Pancreas (tissue), 10 donors: ENCODE data around the gene ELAVL2. TPM values are rescaled to one million over a fixed set of nuclear protein-coding genes. Genes with fewer than 3 reads are reported as not detected.

Experiments used
- ATAC-seq, 4 donors: fragments of 200-7000 bp; cut with Tn5 transposase; one replicate each; pipeline versions ENCODE4 v1.8.0 to v1.9.1; 2020; ENCODE audit warnings: mild to moderate bottlenecking in 4 of 4, moderate library complexity in 4 of 4
- DNase-seq, 6 donors: peaks; one replicate each; pipeline ENCODE4 v3.0.0-alpha.2; 2020
- FAIRE-seq: peaks from 2 replicates; lab custom pipeline; 2012; peaks lifted over from hg19 to GRCh38; lab: Jason Lieb, UNC
- H3K27ac ChIP-seq, 4 donors: fragments of 200-600 bp; sonication (generic); 1 replicate in 3 of 4; 2 replicates in 1 of 4; pipeline versions ENCODE4 v1.5.0 to v1.8.0; 2020
- H3K27me3 ChIP-seq, 4 donors: fragments of 200-600 bp; one replicate each; pipeline ENCODE4 v1.8.0; 2021
- H3K36me3 ChIP-seq, 3 donors: fragments of 200-600 bp; sonication (generic) in 1 of 3; one replicate each; pipeline versions ENCODE4 v1.5.0 to v1.8.0; 2020 to 2021
- H3K4me1 ChIP-seq, 3 donors: fragments of 200-600 bp; one replicate each; pipeline ENCODE4 v1.8.0; 2021
- H3K4me3 ChIP-seq, 4 donors: fragments of 200-600 bp; sonication (generic) in 2 of 4; one replicate each; pipeline versions ENCODE4 v1.5.0 to v1.8.0; 2020 to 2021
- H3K9me3 ChIP-seq, 4 donors: fragments of 200-600 bp; one replicate each; pipeline ENCODE4 v1.8.0; 2021
- CTCF ChIP-seq, 4 donors: fragments of 200-600 bp; sonication (generic) in 3 of 4; IDR thresholded peaks; one replicate each; pipeline versions ENCODE4 v1.5.0 to v1.8.0; 2021; ENCODE audit warnings: antibody characterized with exemption in 4 of 4
- WGBS, 2 donors: extraction: QIAGEN DNeasy Blood & Tissue Kit; methylation state at CpG; one replicate each; pipeline ENCODE4 v1.1.7; 2013; 5-methylcytosine and 5-hydroxymethylcytosine counted together
- intact Hi-C, 3 donors: fragments of 100-400 bp; cut with DNase I; formaldehyde crosslinking; loops; one replicate each; pipeline versions ENCODE4 v1.11.1 to v1.14.2; 2022
- polyA plus RNA-seq, 2 donors: library from polyadenylated mRNA; stranded (reverse); fragments of 200-250 nt; gene quantifications; one replicate each; pipeline ENCODE4 v1.2.3, GENCODE V29; 2013
- total RNA-seq, 6 donors: library from RNA; stranded (reverse); fragmentation: NEBNext Ultra II Directional in 4 of 6; extraction: Animal tissue kit (Norgen Biotek cat#: 25700) in 4 of 6; gene quantifications; one replicate each; pipeline versions ENCODE4 v1.2.1 to v1.2.4, GENCODE V29; 2021 to 2023
- donor health status: healthy with polysubstance abuse.
- donor health status: DM: no; HTN: no; CAD: no; lungs with moderate emphysema.
- donor health status: DM: no; HTN: no; CAD: no.
- donor health status: control.
- donor health status: control.
- donor health status: Bipolar disorder and iron deficiency.
- donor health status: DM: yes; HTN: yes; CAD: no.
- donor health status: DM: no; HTN: no; CAD: no.
- donor health status: DM: no; HTN: no; CAD: no.
- donor health status: DM: yes; HTN: yes; CAD: no.

Gene ELAVL2
- total and polyA plus RNA-seq, 8 donors: 0.02 to 0.19 (median 0.12) TPM; not detected in 5

- no peak overlapping the region for H3K27ac ChIP-seq
- ATAC-seq: no peak
- DNase-seq: no peak
- H3K9me3 ChIP-seq: no peaks in the 10 kb centered on the region
- H3K4me3 ChIP-seq: no peak overlapping the region
- H3K4me1 ChIP-seq: no peaks in the 10 kb centered on the region
- FAIRE-seq: no peak
- WGBS, 2 donors: 67 to 83% methylated on average over 1 of the region's 1 CpG
- no peaks in the 10 kb centered on the region for H3K27me3 ChIP-seq
- intact Hi-C loops: no loop called here
- H3K36me3 ChIP-seq: no peaks in the 10 kb centered on the region
- TF ChIP-seq CTCF (IDR thresholded peaks at IDR 0.05): no peak
Observed at GRCh38 chr9:23784962-23785361, 41.1 kb downstream of the ELAVL2 start.

GRCh38 chr9:23783509-23783908 lies 42.5 kb downstream of the ELAVL2 start:
- DNase-seq: no peak
- TF ChIP-seq CTCF (IDR thresholded peaks at IDR 0.05): no peak
- intact Hi-C loops: no loop called here
- no peak for ATAC-seq
- Histone ChIP-seq H3K27me3 (no peaks in the 10 kb centered on the region), H3K9me3 (no peaks in the 10 kb centered on the region), H3K4me3 (no peak overlapping the region), H3K4me1 (no peaks in the 10 kb centered on the region), H3K36me3 (no peaks in the 10 kb centered on the region), H3K27ac (no peak overlapping the region)
- no peak for FAIRE-seq
- 54 to 67% methylated on average over 1 of the region's 1 CpG for WGBS, 2 donors

GRCh38 chr9:23779220-23779619 lies 46.8 kb downstream of the ELAVL2 start:
- H3K27me3 ChIP-seq: no peaks in the 10 kb centered on the region
- H3K36me3 ChIP-seq: no peaks in the 10 kb centered on the region
- no peak for TF ChIP-seq CTCF (IDR thresholded peaks at IDR 0.05)
- H3K27ac ChIP-seq: no peak overlapping the region
- FAIRE-seq (no peak), DNase-seq (no peak), ATAC-seq (no peak)
- intact Hi-C loops: no loop called here
- no peaks in the 10 kb centered on the region for H3K4me1 ChIP-seq
- H3K4me3 ChIP-seq: no peak overlapping the region
- WGBS, 2 donors: 27 to 39% methylated on average over 2 of the region's 2 CpGs
- H3K9me3 ChIP-seq: no peaks in the 10 kb centered on the region

DNA sequence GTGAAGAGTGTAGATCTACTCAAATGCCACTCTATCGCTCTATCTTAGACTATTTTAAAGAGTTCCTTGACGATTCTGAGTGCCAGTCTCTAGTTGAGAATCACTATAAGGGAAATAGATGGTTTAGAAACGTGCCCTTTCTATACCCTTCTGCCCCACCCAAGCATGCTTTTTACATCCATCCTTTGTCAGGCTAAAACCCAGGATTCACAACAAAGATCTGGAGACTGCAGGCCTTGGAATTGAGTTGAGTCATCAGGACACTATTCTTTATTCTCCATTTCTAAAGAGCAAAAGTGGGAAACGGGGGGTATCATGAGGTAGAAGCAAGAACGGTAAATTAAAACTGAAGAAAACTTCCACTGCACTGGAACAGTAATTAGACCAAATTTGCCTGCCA lies 48.7 kb downstream of the ELAVL2 start:
- H3K27me3 ChIP-seq: no peaks in the 10 kb centered on the region
- no peaks in the 10 kb centered on the region for H3K4me1 ChIP-seq
- no peak for ATAC-seq
- 49 to 58% methylated on average over 5 of the region's 5 CpGs for WGBS, 2 donors
- intact Hi-C loops: no loop called here
- H3K27ac ChIP-seq: no peak overlapping the region
- DNase-seq: no peak
- no peaks in the 10 kb centered on the region for H3K9me3 ChIP-seq
- no peaks in the 10 kb centered on the region for H3K36me3 ChIP-seq
- H3K4me3 ChIP-seq: no peak overlapping the region
- no peak for FAIRE-seq
- TF ChIP-seq CTCF (IDR thresholded peaks at IDR 0.05): no peak

DNA sequence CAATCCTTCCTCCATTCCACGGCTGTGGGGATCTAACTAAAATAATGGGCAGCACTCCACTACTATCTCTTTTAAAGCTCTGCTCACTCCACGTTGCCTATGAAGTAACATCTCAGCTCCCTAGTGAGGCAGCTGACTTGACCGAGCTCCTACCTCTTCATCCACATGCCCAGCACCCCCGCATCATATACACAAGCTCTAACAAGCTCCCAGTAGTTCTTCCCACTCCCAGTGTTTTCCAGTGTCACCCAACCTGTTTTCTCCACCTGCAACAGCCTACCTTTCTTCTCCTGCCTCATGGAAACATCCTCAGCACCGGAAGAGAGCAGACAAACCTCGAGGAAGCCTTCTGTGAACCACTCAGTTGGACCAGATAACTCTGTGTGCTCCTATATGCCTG lies 50.5 kb downstream of the ELAVL2 start:
- 40 to 53% methylated on average over 6 of the region's 6 CpGs for WGBS, 2 donors
- no peaks in the 10 kb centered on the region for H3K9me3 ChIP-seq

More for the DNA sequence above, 50.5 kb downstream of the ELAVL2 start:
- H3K27me3 ChIP-seq: no peaks in the 10 kb centered on the region
- no peak for TF ChIP-seq CTCF (IDR thresholded peaks at IDR 0.05)
- H3K4me3 ChIP-seq: no peak overlapping the region
- H3K27ac ChIP-seq: no peak overlapping the region
- FAIRE-seq: no peak
- no peak for DNase-seq
- no peaks in the 10 kb centered on the region for H3K4me1 ChIP-seq
- no peaks in the 10 kb centered on the region for H3K36me3 ChIP-seq
- intact Hi-C loops: no loop called here
- no peak for ATAC-seq
